GM10847 (cell line): Measurements from ENCODE around the gene FHL3.

Experiments used
- POLR2A ChIP-seq: IDR thresholded peaks from 2 replicates; pipeline ENCODE4 v1.6.1; 2011; ENCODE audit not compliant: insufficient read length; ENCODE audit errors: extremely low read depth

Gene FHL3

DNA sequence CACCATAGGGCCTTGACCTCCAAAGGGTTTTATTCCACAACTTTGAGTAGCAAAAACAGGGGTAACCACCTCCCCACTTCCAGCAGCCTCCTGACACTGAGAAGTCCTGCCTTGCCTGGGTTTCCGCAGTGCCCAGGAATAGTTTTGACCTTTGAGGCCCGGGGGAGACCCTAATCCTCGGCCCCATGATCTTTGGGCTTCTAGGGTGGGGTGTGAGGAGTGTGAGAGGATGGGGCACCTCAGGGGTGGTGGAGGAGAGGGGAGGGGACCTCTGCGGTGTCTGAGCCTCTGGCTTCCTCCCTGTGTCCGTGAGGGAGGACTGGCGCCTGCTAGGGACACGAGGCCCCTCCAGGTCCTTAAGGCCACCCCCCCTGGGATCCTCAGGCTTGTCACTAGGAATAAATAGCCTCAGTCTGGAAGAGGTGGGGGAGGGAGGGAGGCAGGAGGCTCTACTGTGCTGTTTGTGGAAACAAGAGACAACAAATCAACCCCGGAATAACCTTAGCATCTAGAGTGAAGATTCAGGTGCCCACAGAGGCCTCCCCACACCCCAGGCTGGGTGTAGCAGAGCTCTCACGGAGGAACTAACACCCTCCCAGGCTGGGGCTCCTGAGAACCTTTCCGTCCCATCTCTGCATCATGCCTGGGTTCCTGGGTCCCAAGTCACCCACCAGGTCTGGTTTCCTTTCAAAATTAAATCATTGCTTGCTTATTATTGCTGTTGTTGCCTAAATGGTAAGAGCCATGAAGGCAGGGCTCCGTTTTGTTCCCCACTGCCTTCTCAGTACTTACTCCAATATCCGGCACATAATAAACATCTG is 904 bp upstream of the FHL3 start:
- TF ChIP-seq POLR2A: no peak

DNA sequence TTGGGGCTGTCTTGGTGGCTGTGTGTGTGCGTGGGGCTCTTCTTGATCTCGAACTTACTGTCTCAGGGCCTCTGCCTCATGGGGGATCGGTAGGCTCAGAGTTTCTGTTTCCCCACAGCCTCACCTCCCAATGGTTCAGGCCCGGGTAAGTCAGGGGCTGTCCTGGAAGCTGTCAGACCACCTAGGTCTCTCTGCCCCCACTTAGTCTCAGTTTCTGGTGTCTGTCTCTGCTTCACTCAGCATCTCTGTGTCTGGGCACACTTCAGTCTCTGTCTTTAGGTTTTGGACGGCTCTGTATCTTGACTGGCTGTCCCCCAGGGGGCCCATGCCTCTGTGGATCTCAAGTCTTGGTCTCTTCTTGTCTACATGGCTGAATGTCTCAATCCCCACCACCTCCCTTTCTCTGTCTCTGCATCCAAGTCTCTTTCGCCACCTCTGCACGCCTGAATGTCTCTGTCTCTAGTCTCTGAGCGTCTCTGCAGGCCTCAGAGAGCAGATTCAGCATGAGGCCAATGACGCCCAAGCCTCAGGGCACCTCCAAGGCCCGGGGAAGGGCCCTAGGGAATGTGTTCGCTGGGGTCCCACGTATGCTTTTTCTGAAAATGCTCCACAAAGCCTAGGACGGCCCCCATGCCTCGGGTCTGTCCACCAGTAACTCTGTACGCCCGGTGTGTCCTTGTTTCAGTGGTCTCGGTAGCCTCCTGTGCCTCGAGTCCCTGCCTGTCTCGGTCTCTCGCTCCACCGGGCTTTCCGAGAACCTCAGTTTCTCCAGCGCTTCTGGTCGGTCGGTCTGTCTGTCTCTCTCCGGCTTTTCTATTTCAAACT is 818 bp downstream of the FHL3 start:
- TF ChIP-seq POLR2A: no peak

DNA sequence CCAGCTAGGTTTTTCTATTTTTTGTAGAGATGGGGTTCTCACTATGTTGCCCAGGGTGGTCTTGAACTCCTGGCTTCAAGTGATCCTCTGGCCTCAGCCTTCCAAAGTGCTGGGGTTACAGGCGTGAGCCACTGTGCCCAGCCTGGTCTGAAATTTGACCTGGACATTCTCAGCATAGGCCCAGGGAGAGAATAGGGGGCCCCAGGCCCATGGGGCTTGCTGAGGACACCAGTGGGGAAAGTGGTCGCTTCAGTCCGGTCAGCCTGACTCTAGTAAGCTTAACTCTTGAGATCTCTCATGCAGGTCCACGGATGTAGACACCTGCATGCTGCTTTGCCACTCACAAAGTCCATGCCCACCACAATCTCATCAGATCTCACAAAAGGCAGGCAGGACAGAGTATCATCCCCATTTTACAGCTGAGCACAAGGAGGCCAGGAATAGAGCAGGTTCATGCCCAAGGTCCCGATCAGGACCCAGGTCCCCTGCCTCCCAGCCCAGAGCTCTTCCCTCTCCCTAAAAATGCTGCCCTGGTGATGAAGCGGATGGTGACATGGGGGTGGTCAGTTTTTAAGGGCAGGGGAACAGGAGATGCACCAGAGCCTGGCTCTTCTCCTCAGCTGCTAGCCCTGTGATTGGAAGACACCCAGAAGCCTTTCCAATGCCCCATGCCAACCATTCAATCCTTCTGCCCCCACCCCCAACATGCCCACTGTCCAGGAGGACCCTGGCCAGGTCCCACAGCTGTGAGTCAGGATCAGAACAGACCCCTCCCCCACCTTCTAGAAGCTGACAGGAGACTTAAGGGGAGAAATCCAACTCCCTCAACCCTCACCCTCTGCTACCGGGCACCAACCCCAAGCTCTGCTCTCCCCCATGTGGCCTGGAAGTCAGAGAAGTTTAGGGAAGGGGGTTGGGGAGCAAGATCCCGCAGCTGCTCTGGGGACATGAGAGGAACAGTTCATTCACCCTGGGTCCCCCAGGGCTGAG is 1.8 kb downstream of the FHL3 start:
- TF ChIP-seq POLR2A: no peak

DNA sequence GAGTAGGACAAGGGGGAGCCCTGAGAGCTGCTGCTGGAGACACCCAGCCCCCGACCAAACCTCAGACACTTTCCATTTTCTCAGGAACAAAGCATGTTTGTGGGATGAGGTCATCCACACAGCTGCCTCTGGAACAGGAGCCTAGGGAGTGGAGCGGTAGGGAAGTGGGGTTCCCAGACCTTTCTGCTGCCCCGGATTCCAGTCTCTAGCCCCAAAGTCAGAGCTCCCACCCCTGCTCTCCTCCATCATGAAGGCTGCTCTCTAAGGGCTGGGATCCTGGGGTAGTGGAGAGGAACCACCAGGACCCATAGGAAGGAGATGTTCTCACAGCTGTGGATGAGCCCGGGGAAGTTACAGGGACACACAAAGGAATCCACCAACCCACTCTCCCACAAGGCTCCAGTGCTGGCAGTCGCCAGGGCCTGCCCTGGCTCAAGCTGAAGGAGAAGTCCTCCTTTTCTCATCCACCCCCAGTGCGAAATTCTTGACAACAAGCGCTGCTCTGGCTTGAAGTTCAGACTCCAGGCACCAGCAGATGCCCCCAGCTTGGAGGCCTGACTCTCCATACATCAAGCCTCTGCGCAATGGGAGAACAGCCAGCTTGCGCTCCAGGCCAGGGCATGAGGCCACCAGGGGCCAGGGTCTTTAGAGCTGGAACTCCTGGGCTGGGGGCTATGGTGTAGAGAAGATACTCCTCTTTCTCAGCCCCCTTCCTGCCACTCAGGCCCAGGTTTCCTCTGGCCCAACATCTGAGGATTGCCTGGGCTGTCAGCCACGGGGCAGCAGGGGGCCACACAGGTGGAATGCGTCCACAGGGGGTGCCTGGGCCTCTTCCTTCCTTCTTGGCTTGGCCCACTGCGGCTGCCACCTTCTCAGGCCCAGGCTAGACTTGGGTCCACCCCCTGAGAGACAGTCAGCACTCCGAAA is 4.5 kb downstream of the FHL3 start:
- no peak for TF ChIP-seq POLR2A

DNA sequence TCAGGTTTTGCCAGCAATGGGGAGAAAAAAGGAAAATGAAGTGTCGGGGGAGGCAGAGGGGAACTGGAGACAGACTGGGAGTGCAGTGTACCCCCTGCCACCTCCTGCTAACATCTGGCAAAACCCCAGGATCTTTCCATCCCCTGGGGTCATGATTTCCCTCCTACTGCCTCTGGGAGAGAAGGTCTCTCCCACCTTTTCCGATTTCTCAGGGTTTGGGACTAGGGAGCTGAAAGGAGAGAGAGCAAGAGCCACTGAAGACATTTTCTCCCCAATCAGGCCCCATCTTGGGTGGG is 5.1 kb downstream of the FHL3 start:
- TF ChIP-seq POLR2A: no peak

DNA sequence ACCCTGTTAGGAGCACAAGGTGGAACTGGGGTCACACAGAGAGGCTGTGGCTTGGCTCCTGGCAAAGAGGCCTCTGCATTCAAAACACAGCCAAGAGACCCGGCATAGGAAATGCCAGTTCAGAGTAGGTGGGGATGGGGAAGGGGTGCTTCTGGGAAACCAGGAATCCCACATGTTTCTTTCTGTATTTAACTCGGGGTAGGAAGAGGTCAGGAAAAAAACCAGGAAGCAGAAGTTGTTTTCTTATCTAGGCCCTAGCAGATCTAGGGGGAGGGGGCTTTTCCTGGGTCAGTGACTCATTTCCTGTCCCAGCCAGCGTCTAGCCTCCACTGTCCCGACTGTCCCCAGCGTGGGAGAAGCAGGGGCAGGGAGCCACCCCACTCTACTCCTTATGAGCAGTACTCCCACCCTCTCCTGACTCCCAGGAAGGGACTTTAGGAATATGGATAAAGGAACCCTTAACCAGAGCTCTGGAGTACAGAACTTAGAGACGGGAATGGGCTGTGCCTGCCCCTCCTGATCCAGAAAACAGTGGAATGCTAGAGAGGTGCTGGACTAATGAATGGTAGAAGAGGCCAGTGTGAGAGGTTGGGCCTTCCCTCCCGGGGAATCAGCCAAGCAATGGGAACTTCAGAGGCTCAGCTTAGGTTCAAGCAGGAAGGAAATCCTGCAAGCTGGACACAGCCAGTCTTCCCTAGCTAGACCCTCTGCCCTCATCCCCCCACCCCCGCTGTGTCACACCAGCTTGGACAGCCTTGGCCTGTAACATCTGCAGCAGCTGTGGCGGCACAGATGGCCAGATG is 5.7 kb downstream of the FHL3 start:
- no peak for TF ChIP-seq POLR2A

DNA sequence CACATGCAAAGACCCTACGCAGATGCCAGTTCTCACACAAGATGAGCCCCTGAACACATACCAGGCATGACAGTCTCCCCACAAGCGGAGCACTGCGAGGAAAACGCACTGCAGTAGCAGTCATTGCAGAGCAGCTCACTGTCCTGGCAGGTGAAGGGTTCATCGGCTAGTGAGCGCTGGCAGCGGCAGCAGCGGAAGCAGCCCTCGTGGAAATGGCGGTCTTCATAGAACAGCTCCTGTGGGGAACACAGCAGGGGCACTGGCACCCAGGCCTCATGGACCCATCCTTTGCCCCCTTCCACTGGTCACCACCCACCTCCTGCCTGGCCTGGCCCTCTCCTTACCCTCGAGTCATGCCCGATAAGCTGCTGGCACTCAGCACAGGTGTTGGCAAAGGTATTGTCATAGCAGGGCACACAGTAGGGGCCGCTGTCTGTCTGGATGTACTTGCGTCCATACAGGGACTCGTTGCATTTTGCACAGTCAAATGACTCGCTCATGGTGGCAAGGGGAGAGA is 6.3 kb downstream of the FHL3 start:
- no peak for TF ChIP-seq POLR2A

DNA sequence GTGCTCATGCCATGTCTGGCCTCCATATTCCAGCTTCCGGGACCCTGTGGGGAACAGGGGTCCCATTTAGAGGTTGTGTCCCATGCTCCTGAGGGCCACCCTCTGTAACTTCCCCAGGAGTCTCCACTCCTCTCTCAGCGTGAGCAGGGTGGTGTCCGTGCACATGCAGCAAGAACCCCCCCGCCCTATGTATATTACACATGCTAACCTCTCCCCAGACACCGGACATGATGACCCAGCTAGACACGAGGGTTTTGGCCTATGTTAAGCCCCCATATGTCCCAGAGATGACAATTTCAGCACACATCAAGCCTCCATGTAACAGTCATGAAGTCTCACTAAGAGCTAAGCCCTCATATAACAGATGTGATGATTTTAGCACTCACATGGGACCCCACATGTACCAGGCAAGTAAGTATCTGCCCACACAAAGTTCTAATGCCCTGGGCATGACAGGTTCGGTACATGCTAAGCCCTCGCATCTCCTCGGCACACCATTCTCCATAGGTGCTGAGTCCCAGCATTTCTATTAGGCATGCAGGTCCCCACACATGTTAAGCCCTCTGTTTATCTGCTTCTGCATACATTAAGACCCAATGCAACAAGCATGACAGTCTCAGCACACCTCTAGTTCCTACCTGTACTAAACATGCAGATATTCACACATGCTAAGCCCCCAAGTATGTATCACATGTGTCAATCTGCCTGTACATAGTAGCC is 7.1 kb downstream of the FHL3 start:
- no peak for TF ChIP-seq POLR2A

DNA sequence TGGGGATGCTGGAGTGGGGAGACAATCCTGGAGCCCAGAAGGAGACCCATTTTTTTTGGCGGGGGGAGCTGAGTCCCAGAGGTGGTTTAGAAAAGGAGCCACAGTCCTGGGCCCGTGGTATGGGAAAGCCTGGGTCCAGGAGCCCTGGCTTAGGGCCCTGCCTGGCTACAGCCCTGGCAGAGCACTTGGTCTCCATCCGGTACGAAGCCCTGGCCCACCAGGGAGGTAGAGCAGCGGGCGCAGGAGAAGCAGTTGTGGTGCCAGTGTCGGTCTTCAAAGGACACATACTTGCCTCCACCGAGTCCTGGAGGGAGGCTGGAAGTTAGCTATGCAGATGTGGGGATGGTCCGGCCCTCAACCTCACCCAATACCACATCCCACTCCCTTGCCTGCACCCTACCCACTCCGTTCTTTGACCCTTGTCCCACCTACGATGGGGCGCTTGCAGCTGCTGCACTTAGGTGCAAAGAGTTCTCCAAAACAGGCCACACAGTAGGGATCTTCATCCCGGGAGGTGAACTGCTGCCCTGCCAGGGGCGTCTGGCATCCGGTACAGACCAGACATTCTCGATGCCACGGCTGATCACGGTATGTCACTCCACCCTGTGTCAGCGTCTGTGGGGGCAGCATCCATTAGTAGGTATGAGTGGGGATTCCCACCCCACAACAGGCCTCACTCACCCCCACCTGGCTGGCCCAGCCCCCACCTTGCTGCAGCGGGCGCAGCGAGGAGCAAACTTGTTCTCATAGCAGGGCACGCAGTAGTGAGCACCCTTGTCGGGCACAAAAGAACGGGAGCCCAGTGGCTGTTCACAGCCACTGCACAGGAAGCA is 7.8 kb downstream of the FHL3 start:
- TF ChIP-seq POLR2A: no peak

DNA sequence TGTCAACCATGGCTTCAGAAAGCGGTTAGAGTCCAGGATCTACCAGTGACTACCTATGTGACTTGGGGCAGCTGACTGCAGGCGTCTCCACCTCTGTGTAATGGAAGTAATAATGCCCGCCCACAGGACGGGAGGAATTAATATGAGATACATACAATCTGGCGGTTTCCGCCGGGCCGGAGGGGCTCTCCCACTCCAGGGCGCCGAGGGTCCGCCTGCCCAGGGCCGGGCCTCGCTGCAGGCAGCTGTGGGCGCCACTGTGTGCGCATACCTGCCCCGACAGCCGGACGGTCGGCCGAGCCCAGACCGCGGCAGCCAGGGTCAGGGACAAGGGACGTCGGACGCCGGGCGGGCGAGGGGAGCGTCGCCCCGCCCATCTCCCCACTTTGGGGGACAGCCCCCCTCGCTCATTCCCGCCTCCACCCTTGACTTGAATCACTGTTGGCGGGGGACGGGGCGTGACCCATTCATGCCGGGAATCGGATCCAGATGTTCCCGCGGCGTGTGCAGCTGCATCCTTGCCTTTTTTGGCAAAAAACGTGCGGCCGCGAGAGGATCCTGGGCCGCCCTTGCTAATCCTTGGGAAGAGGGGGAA is 9.5 kb downstream of the FHL3 start:
- TF ChIP-seq POLR2A: no peak

DNA sequence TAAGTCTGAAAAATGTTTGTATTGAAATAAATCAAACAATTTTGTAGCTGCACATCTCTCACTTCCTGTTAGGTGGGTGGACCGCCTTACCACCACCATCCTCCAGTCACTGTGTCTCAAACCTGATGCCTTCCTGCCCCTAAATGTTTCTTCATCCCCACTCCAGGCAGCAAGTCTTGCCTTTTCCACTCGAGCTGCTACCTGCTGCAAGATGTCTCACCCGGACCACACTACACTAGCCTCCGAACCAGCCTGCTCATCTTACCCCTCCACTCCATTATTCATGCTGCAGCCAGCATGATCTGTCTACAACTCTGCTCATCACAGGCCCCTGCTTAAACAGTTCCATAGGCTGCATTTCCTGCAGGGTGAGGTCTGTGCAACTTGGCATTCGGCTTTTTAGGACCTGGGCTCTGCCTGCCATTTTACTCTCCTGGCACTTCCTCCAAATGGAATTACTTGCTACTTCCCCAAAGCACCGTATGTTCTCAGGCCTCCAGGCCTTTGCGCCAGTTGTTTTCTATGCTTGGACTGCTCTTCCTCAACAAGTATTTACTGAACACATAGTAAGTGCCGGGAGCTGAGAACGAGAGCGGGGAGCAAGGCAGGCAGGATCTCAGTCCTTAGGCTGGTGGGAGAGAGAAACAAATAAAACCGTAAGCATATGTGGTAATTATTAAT is 10.3 kb downstream of the FHL3 start:
- no peak for TF ChIP-seq POLR2A
